Right cardiac atrium (tissue), 5 donors: Measurements from ENCODE around the gene C1QTNF8. TPM values are rescaled to one million over a fixed set of nuclear protein-coding genes. Genes with fewer than 3 reads are reported as not detected.

ENCODE experiments used
- ATAC-seq, 2 donors: fragments of 200-7000 bp; cut with Tn5 transposase; one replicate each; pipeline versions ENCODE4 v1.8.0 to v1.9.1; 2020; ENCODE audit warnings: moderate library complexity in 2 of 2, mild to moderate bottlenecking in 1 of 2
- DNase-seq, 3 donors: peaks; one replicate each; pipeline ENCODE4 v3.0.0-alpha.2; 2020
- H3K27ac ChIP-seq: one replicate; pipeline ENCODE4 v1.5.1; 2013; ENCODE audit warnings: mild to moderate bottlenecking, low read length, control low read depth, moderate library complexity
- H3K27me3 ChIP-seq: one replicate; pipeline ENCODE4 v1.6.1; 2013; ENCODE audit not compliant: control insufficient read depth, insufficient read depth
- H3K4me1 ChIP-seq: one replicate; pipeline ENCODE4 v1.6.1; 2013; ENCODE audit warnings: low read length; ENCODE audit not compliant: control insufficient read depth, insufficient read depth
- H3K4me3 ChIP-seq: one replicate; pipeline ENCODE4 v1.5.1; 2013; ENCODE audit warnings: low read length, control low read depth
- H3K9me3 ChIP-seq: one replicate; pipeline ENCODE4 v1.6.1; 2013; ENCODE audit warnings: low read length; ENCODE audit not compliant: control insufficient read depth
- WGBS: extraction: QIAGEN DNeasy Blood & Tissue Kit; methylation state at CpG from one replicate; pipeline ENCODE4 v1.1.7; 2013; 5-methylcytosine and 5-hydroxymethylcytosine counted together
- intact Hi-C, 4 donors: fragments of 100-400 bp; cut with DNase I; formaldehyde crosslinking; loops; one replicate each; pipeline versions ENCODE4 v1.11.0 to v1.14.0; 2022 to 2023
- polyA plus RNA-seq: library from polyadenylated mRNA; stranded (reverse); fragments of 200-250 nt; gene quantifications from one replicate; pipeline ENCODE4 v1.2.3, GENCODE V29; 2013
- total RNA-seq, 4 donors: library from RNA; stranded (reverse); fragmentation: NEBNext Ultra II Directional; extraction: Animal tissue kit (Norgen Biotek cat#: 25700); gene quantifications; one replicate each; pipeline ENCODE4 v1.2.1, GENCODE V29; 2021
- donor health status: healthy with polysubstance abuse.
- donor health status: DM: no; HTN: yes; CAD: no.
- donor health status: DM: no; HTN: no; CAD: no.
- donor health status: DM: no; HTN: yes; CAD: no; lungs with severe emphysema.
- donor health status: DM: yes; HTN: yes; CAD: no.

Gene C1QTNF8
- total and polyA plus RNA-seq, 5 donors: 0.05 to 0.23 (median 0.15) TPM; not detected in 2

GRCh38 chr16:1053700-1054368, 42.2 kb downstream of the C1QTNF8 start:
- WGBS: 82% methylated on average over 21 of the region's 21 CpGs
- Histone ChIP-seq H3K27me3 (no peaks in the 10 kb centered on the region), H3K9me3 (no peaks in the 10 kb centered on the region), H3K27ac (no peak overlapping the region), H3K4me1 (no peaks in the 10 kb centered on the region), H3K4me3 (no peak overlapping the region)
- intact Hi-C loops: loop anchor here in 3 of 4 donors (2.0 to 10.0 kb wide), 4 partner anchors 241 to 347 kb away; partner anchors contain the start of genes FBXL16 (in 1 of the 3) and METRN (in 1 of the 3)
- peak in 1 of 3 donors; percentile 49 for DNase-seq
- ATAC-seq: no peak

DNA sequence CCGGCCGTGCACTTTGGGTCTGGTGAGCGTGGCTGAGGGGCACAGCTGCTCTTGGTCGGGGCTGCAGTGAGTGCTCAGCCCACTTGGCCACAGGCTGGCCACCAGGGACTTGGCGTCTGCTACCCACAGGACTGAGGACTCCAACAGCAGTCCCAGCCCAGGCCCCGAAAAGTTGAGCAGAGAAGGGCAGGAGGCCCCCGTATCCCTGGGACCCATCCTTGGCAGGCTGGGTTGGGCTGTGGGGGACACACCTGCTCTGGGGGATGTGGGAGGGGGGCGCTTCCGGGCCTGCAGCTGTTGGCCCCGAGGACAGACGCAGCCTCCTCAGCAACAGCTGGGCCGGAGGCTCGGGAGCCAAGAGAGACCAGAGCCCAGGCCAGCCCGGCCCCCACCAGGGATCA, 42.9 kb downstream of the C1QTNF8 start:
- intact Hi-C loops: loop anchor here in 3 of 4 donors (5.0 to 10.0 kb wide), 3 partner anchors 241 to 346 kb away; partner anchors contain the start of genes FBXL16 (in 1 of the 3) and METRN (in 1 of the 3)
- no peaks in the 10 kb centered on the region for H3K4me1 ChIP-seq
- no peaks in the 10 kb centered on the region for H3K27me3 ChIP-seq
- ATAC-seq (no peak), DNase-seq (peak in 1 of 3 donors; percentile 59)
- H3K27ac ChIP-seq: no peak overlapping the region
- WGBS: 54% methylated on average over 14 of the region's 14 CpGs
- no peak overlapping the region for H3K4me3 ChIP-seq
- H3K9me3 ChIP-seq: no peaks in the 10 kb centered on the region

- Histone ChIP-seq H3K9me3 (no peaks in the 10 kb centered on the region), H3K27me3 (no peaks in the 10 kb centered on the region), H3K4me3 (no peak overlapping the region), H3K4me1 (no peaks in the 10 kb centered on the region), H3K27ac (no peak overlapping the region)
- intact Hi-C loops: loop anchor here in 3 of 4 donors (5.0 to 10.0 kb wide), 3 partner anchors 240 to 345 kb away; partner anchors contain the start of genes FBXL16 (in 1 of the 3) and METRN (in 1 of the 3)
- ATAC-seq (no peak), DNase-seq (peak in 1 of 3 donors; percentile 43)
- 83% methylated on average over 9 of the region's 9 CpGs for WGBS
Measured at GRCh38 chr16:1052721-1053120, 43.3 kb downstream of the C1QTNF8 start.

DNA sequence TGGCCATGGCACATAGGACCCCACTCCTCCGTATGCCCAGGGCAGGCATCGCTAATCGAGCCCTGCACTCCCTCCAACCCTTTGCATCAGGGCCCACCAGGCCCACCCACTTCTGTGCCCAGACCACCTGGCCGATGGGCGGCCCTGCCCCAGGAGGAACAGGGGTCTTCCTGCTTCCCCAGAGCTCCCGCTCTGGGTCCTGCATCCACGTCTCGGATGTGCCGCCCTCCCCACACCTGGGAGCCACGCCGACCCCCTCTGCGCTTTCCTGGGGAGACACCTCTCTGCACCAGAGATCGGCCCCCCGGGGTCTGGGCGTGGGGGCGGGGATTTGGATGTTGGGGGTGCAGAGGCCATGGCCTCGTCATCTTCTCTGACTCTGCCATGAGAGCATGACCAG, 44.6 kb downstream of the C1QTNF8 start:
- no peaks in the 10 kb centered on the region for H3K4me1 ChIP-seq
- ATAC-seq (no peak), DNase-seq (peak in 1 of 3 donors; percentile 34)
- WGBS: 92% methylated on average over 17 of the region's 17 CpGs
- no peak overlapping the region for H3K4me3 ChIP-seq
- H3K9me3 ChIP-seq: no peaks in the 10 kb centered on the region
- H3K27me3 ChIP-seq: no peaks in the 10 kb centered on the region
- intact Hi-C loops: loop anchor here in 3 of 4 donors (5.0 to 10.0 kb wide), 3 partner anchors 239 to 344 kb away; partner anchors contain the start of genes FBXL16 (in 1 of the 3) and METRN (in 1 of the 3)
- no peak overlapping the region for H3K27ac ChIP-seq

- no peaks in the 10 kb centered on the region for H3K9me3 ChIP-seq
- DNase-seq: peak in 1 of 3 donors; percentile 36
- WGBS: 88% methylated on average over 15 of the region's 15 CpGs
- H3K27ac ChIP-seq: no peak overlapping the region
- no peak overlapping the region for H3K4me3 ChIP-seq
- intact Hi-C loops: loop anchor here in 3 of 4 donors (5.0 to 10.0 kb wide), 3 partner anchors 239 to 344 kb away; partner anchors contain the start of genes FBXL16 (in 1 of the 3) and METRN (in 1 of the 3)
- H3K27me3 ChIP-seq: no peaks in the 10 kb centered on the region
- no peaks in the 10 kb centered on the region for H3K4me1 ChIP-seq
- ATAC-seq: no peak
Measured at GRCh38 chr16:1050921-1051320, 45.1 kb downstream of the C1QTNF8 start.

DNA sequence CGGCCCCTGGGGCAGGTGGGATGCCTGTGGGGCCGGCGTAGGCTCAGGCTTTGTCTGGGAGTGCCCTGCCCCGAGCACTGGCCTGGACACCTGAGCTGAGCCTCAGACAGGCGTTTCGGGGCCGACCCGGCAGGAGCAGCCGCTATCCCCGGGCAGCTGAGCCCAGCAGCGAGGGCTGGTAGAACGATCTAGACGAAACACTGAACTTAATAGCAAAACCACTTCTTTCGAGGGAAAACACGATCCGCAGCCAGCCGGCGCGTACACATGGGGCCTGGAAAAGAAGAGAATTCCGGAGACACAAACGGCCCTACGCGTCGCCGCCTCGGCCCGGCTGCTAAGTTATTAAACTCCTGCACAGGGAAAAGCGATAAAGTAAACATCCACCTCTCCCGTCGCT, 45.5 kb downstream of the C1QTNF8 start:
- 82% methylated on average over 30 of the region's 30 CpGs for WGBS
- Histone ChIP-seq H3K27me3 (no peaks in the 10 kb centered on the region), H3K4me1 (no peaks in the 10 kb centered on the region), H3K4me3 (no peak overlapping the region), H3K27ac (no peak overlapping the region), H3K9me3 (no peaks in the 10 kb centered on the region)
- intact Hi-C loops: loop anchor here in 3 of 4 donors (5.0 to 10.0 kb wide), 3 partner anchors 238 to 343 kb away; partner anchors contain the start of genes FBXL16 (in 1 of the 3) and METRN (in 1 of the 3)
- ATAC-seq (no peak), DNase-seq (peak in 1 of 3 donors; percentile 47)

- ATAC-seq (no peak), DNase-seq (no peak)
- H3K27me3 ChIP-seq: no peaks in the 10 kb centered on the region
- H3K27ac ChIP-seq: no peak overlapping the region
- no peaks in the 10 kb centered on the region for H3K4me1 ChIP-seq
- H3K4me3 ChIP-seq: no peak overlapping the region
- H3K9me3 ChIP-seq: no peaks in the 10 kb centered on the region
- intact Hi-C loops: loop anchor here in 3 of 4 donors (5.0 to 10.0 kb wide), 3 partner anchors 238 to 343 kb away; partner anchors contain the start of genes FBXL16 (in 1 of the 3) and METRN (in 1 of the 3)
- 75% methylated on average over 11 of the region's 11 CpGs for WGBS
Measured at GRCh38 chr16:1049976-1050247, 46.1 kb downstream of the C1QTNF8 start.

DNA sequence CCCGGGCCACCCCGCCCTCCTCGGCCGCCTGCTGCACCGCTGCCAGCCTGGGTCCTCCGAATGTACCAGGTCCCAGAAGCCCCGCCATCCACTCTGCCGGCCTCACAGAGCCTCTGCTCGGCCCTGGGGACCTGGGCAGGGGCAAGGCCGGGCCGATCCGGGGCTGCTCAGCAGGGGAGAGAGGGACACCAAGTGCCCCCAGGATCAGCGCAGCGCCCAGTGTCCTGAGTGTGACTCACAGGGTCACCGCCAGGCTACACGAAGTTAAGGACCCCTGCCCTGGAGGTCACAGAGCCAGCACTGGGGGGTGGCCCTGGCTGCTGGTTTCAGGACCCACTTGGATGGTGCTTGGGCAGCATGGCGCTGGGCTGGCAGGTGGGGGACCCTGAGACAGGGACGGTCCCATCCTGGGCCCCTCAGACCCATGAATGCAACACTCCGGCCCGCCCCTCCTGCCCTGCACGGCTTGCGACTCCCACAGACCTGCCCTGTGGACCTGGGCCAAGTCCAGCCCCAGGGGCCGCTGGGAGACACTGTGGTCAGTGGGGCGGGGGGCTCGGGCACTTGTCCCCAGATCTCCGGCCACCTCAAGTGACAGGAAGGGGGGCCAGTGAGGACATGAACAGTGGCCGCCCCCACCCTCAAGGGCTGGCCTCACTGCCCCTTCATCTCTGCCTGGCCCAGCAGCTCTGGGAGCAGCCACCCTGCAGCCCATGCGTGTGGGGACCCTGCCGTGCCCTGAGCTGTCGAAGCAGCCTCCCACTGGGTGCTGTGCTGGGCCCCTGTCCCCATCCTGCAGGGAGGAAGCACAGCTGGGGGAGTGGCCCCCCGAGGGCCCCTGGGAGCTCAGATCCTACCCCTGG, 46.7 kb downstream of the C1QTNF8 start:
- intact Hi-C loops: no loop called here
- no peaks in the 10 kb centered on the region for H3K27me3 ChIP-seq
- H3K9me3 ChIP-seq: no peaks in the 10 kb centered on the region
- H3K27ac ChIP-seq: no peak overlapping the region
- no peak for ATAC-seq
- no peak overlapping the region for H3K4me3 ChIP-seq
- H3K4me1 ChIP-seq: no peaks in the 10 kb centered on the region
- peak in 1 of 3 donors; percentile 55 for DNase-seq
- 81% methylated on average over 31 of the region's 31 CpGs for WGBS

DNA sequence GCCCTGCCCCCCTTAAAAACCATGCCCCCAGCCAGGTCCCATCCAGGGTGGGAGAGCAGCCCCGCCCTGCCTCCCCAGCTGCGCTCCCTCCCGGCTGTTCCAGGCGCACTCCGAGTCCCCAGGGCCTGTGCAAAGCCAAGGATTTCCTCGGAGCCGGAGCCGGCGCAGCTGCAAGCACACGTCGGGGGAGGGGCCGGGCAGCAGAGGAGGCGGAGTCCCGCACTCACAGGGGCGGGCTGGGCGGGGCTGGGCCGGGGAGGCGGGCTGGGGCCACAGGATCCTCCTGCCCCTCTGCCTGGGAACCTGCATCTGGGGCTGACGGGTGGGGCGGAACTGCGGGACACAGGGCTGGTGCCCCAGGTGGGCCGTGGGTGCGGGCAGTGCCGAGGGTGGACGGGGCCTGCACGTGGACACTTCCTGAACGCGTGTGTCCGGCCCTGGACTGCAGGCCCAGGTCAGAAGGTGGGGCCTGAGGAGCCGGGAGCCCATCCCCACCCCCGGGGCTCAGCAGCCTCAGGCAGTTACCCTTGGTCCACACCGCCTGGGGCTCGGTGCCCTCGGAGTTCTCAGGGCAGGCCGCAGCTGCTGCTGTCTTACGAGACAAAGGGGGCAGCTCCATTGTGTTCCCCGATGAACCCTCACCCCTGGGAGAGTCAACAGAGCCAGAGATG, 47.5 kb downstream of the C1QTNF8 start:
- no peaks in the 10 kb centered on the region for H3K4me1 ChIP-seq
- no peaks in the 10 kb centered on the region for H3K9me3 ChIP-seq
- ATAC-seq (peak; percentile 71 to 81), DNase-seq (peak; percentile 85 to 93 (median 92))
- 21% methylated on average over 36 of the region's 37 CpGs for WGBS
- H3K4me3 ChIP-seq: no peak overlapping the region
- H3K27me3 ChIP-seq: no peaks in the 10 kb centered on the region
- intact Hi-C loops: no loop called here
- no peak overlapping the region for H3K27ac ChIP-seq

- WGBS: 73% methylated on average over 16 of the region's 16 CpGs
- Histone ChIP-seq H3K27me3 (no peaks in the 10 kb centered on the region), H3K27ac (no peak overlapping the region), H3K4me1 (no peaks in the 10 kb centered on the region), H3K4me3 (no peak overlapping the region), H3K9me3 (no peaks in the 10 kb centered on the region)
- intact Hi-C loops: no loop called here
- DNase-seq (peak in 1 of 3 donors; percentile 53), ATAC-seq (no peak)
Measured at GRCh38 chr16:1047801-1048200, 48.2 kb downstream of the C1QTNF8 start.
